Measurements from ENCODE around the gene MDM2. TPM values are rescaled to one million over a fixed set of nuclear protein-coding genes. Genes with fewer than 3 reads are reported as not detected.

MDM2 gene
- total RNA-seq, 1 experiment from 2014 or later = 46.7 TPM

DNA sequence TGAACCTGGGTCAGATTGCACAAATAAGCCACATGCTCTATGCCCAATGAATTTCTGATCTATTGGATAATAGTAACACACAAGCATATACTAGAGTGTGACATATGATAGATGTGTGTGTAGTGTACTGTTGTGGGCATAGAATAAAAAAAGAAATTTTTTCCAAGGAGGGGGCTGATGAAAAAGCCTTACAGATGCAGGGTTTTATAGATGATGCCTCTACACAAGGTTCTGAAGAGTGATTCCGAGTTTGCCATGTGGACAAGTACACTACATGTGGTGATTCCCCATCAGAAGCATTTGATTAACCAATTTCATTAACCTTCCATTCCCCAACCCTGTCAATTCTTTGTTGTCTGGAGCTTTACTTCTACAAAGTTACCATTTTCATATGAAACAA, 79.7 kb downstream of the MDM2 start:
- no peak for DNase-seq (ENCODE audit: low spot score)
- in situ Hi-C loops (cut with HindIII; ENCODE audit: low sequenced_read_pairs) = no loop called here

GRCh38 chr12:68888243-68888642, 80.3 kb downstream of the MDM2 start:
- DNase-seq (ENCODE audit: low spot score) = no peak
- in situ Hi-C loops (cut with HindIII; ENCODE audit: low sequenced_read_pairs) = no loop called here

- in situ Hi-C loops (cut with HindIII; ENCODE audit: low sequenced_read_pairs) = no loop called here
Measured at GRCh38 chr12:68890701-68891113, 82.7 kb downstream of the MDM2 start.

GRCh38 chr12:68891141-68891540, 83.2 kb downstream of the MDM2 start:
- in situ Hi-C loops (cut with HindIII; ENCODE audit: low sequenced_read_pairs) = no loop called here
- DNase-seq (ENCODE audit: low spot score) = no peak

More at GRCh38 chr12:68890701-68891113, 82.7 kb downstream of the MDM2 start:
- no peak for DNase-seq (ENCODE audit: low spot score)

DNA sequence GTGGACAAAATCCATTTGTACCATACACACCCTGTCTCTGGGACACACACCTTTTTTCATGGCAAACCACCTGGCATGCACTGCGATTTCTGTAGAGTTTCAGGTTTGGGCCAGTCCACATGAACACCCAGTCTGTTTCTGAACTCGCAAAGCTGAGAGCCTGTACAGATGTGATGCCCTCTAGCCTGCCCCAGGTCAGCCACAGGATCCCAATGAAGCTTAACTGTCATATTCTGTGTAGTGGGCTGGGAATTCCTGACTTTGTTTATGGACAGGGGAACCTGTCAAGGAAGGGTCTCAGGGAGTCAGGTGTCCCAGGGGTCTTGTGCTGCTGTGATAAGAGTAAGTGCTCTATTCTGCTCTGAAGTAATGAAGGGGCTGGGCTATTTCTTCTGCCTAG, 85.2 kb downstream of the MDM2 start:
- no peak for DNase-seq (ENCODE audit: low spot score)
- in situ Hi-C loops (cut with HindIII; ENCODE audit: low sequenced_read_pairs) = no loop called here

DNA sequence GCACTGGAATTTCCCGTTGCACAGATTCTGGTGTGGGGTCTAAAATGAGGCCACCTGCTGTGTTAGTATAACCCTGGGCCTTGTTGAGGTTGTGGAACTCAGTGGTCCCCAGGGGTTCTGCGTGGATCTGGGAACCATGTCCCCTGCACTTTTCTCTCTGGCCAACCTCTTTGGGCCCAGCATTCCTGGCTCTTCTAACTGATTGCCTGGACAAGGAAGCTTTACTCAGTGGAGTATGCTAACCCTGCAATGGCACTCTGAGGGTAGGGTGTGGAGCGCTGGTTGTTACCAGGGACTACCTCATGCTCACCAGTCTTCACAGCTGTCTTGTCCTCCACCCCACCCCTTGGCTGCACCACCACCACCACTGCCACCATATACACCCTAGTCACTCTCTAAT, 85.8 kb downstream of the MDM2 start:
- in situ Hi-C loops (cut with HindIII; ENCODE audit: low sequenced_read_pairs) = no loop called here
- DNase-seq (ENCODE audit: low spot score) = no peak

DNA sequence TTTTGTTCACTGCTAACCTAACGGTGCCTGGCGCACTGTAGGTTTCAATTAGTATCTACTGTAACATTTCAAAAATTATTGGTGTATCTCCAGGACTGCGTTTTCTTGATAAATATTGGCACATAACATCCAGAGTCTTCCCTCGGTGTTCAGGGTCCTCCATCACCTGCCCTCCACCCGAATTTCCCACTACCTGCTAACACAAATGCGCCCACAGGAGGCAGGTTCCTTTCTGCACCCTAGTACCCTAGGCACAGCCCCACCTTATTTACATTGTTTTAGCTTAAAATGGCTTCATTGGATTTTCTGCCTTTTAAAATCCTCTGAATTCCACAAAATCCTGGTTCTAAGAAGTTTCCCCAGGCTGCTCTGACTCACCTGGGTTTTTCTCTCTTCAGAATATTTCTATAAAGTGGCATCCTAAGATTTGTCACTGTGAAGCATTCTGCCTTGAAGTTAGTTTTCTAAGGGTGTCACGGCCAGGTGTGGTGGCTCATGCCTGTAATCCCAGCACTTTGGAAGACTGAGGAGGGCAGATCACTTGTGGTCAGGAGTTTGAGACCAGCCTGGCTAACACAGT, 86.4 kb downstream of the MDM2 start:
- in situ Hi-C loops (cut with HindIII; ENCODE audit: low sequenced_read_pairs) = no loop called here
- no peak for DNase-seq (ENCODE audit: low spot score)

DNA sequence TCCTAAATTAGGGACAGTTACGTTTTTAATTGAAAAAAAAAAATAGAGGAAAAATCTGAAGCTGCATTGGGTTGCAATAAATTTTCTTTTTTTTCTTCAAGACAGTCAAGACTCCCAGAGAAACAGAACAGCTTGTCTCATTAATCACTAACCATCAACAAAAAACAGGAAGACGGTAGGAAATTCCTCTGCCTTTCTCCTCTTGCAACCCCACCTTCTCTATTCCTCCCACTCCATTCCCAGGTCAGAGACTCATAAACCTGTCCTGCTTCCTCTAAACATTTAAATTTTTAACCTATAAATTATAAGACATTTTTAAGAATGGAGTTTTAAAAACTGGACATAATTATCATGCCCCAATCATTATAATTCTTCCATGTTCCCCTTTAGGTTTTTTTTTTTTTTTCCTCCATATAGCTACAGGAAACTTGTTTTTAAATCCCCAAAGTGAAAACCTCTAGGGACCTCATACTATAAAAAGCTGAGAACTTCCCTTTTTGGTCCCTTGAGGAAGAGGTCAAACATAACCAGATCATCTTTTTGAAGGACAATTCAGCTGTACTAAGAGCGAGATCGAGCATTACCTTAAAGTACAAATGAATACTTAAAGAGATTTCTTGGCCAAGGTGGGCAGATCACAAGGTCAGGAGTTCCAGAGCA, 89.0 kb downstream of the MDM2 start:
- in situ Hi-C loops (cut with HindIII; ENCODE audit: low sequenced_read_pairs) = no loop called here
- no peak for DNase-seq (ENCODE audit: low spot score)

- in situ Hi-C loops (cut with HindIII; ENCODE audit: low sequenced_read_pairs) = no loop called here
- DNase-seq (ENCODE audit: low spot score) = no peak
Measured at GRCh38 chr12:68899251-68899771, 91.3 kb downstream of the MDM2 start.

- in situ Hi-C loops (cut with HindIII; ENCODE audit: low sequenced_read_pairs) = no loop called here
- no peak for DNase-seq (ENCODE audit: low spot score)
Measured at GRCh38 chr12:68900241-68900640, 92.3 kb downstream of the MDM2 start.

Other genes with a start within 250 kb of the MDM2 start
- 97.5 and 103 TPM in 2 replicates for gene RAP1B, start 197.3 kb upstream of the MDM2 start, total RNA-seq (2014; rRNA removed; shearing (Covaris generic))
- gene NUP107, start 121.2 kb upstream of the MDM2 start, total RNA-seq (2014; rRNA removed; shearing (Covaris generic)) = 58.3 and 145 TPM in 2 replicates
- 1.5 and 2.0 TPM in 2 replicates for gene SLC35E3, start 62.0 kb upstream of the MDM2 start, total RNA-seq (2014; rRNA removed; shearing (Covaris generic))
- not detected in 2 replicates for gene CPM, start 125.0 kb downstream of the MDM2 start, total RNA-seq (2014; rRNA removed; shearing (Covaris generic))

Measured in G401 (cell line).